Fibroblast of mammary gland (primary cell): ENCODE results near the gene SLC39A9.

Source experiments
- DNase-seq: peaks from one replicate; pipeline ENCODE4 v3.0.0-alpha.2; 2010; ENCODE audit warnings: low read depth
- H3K4me3 ChIP-seq: 2 replicates; pipeline ENCODE4 v1.5.1; 2011; ENCODE audit warnings: low read depth, mild to moderate bottlenecking, low read length, moderate library complexity; ENCODE audit not compliant: control insufficient read depth
- CTCF ChIP-seq: conservative IDR thresholded peaks from 2 replicates; pipeline ENCODE4 v1.5.1; 2011; ENCODE audit warnings: low read depth, low read length, inconsistent platforms; ENCODE audit not compliant: control insufficient read depth, insufficient read depth

The SLC39A9 gene

GRCh38 chr14:69487771-69488170 is 89.3 kb downstream of the SLC39A9 start:
- DNase-seq, result no peak
- no peak for TF ChIP-seq CTCF
- H3K4me3 ChIP-seq, result no peak overlapping the region

GRCh38 chr14:69489495-69489894 is 91.0 kb downstream of the SLC39A9 start:
- DNase-seq, result no peak
- no peak for TF ChIP-seq CTCF
- no peak overlapping the region for H3K4me3 ChIP-seq

DNA sequence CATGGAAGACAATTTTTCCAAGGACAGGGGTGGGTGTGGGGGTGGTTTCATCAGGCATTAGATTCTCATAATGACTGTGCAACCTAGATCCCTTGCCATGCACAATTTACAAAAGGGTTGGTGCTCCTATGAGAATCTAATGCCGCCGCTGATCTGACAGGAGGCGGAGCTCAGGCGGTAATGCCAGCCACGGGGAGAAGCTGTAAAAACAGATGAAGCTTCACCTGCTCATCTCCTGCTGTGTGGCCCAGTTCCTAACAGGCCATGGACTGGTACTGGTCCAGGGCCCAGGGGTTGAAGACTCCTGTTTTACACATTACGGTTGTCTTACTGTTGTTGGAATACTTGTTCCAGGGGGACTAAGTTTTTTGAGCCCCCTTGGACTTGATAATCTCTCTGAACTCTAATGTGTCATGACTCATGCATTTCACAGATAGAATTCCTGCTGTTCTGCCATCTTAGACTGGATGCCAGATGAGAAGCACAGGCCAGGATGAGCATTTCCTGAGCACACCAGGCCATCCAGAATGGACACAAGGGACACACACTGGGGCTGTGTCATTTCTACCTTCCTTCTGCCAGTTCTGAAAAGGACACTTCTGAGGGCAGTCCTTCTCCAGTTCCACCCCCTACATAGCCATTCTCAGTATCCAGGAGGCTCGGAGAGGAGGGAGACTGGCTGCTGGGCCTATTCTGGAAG is 91.9 kb downstream of the SLC39A9 start:
- no peak overlapping the region for H3K4me3 ChIP-seq
- no peak for DNase-seq
- TF ChIP-seq CTCF, result no peak

- H3K4me3 ChIP-seq, result no peak overlapping the region
- no peak for DNase-seq
- no peak for TF ChIP-seq CTCF
Observed at GRCh38 chr14:69491193-69491592, 92.7 kb downstream of the SLC39A9 start.

GRCh38 chr14:69493038-69493437 is 94.5 kb downstream of the SLC39A9 start:
- no peak overlapping the region for H3K4me3 ChIP-seq
- DNase-seq, result no peak
- TF ChIP-seq CTCF, result no peak

DNA sequence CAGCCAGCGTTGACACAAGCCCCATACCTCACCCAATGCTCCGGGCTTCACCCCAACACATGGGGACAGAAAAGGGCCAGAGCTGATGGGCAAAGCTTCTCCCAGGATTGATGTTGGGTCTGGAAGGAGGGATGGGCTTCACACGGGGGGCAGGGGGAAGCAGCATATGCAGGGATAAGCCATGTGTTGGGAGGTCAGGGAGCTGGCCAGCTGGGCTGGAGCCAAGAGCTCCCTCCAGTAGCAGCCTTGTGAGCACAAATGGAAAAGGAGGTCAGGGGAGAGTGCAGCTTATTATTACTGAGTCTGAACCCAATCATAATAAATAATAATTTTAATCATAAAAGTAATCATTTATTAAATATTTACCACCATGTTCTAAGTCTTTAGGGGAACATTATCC is 95.3 kb downstream of the SLC39A9 start:
- no peak for DNase-seq
- no peak for TF ChIP-seq CTCF
- H3K4me3 ChIP-seq, result no peak overlapping the region
